Measurements from ENCODE around the gene NEK6. TPM values are rescaled to one million over a fixed set of nuclear protein-coding genes. Genes with fewer than 3 reads are reported as not detected.

The NEK6 gene
- total RNA-seq, 1 donor from 2014 or later = 24.9 TPM

- DNase-seq (ENCODE audit: low spot score) = no peak
These were observed 21.9 kb downstream of the NEK6 start for GRCh38 chr9:124279531-124280175.

GRCh38 chr9:124280176-124280691, 22.5 kb downstream of the NEK6 start:
- DNase-seq (ENCODE audit: low spot score) = peak; percentile 71

DNA sequence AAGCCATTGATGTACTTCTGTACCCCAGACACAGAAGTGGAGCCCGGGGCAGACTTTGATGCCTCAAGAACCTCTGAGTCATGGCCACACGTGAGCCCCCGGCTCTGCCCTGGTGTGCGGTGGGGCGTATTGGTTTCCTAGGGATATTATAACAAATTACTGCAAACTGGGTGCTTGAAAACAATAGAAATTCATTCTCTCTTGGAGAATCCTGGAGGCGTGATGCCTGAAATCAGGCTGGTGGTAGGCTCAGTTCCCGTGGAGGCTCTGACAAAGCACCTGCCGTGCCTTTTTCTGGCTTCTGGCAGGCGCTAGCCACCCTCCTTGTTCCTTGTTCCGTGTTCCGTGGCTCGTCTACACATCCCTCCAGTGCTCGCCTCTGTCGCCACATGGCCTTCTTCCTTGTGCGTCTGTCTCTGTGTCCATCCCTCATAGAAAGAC, 24.2 kb downstream of the NEK6 start:
- no peak for DNase-seq (ENCODE audit: low spot score)

DNA sequence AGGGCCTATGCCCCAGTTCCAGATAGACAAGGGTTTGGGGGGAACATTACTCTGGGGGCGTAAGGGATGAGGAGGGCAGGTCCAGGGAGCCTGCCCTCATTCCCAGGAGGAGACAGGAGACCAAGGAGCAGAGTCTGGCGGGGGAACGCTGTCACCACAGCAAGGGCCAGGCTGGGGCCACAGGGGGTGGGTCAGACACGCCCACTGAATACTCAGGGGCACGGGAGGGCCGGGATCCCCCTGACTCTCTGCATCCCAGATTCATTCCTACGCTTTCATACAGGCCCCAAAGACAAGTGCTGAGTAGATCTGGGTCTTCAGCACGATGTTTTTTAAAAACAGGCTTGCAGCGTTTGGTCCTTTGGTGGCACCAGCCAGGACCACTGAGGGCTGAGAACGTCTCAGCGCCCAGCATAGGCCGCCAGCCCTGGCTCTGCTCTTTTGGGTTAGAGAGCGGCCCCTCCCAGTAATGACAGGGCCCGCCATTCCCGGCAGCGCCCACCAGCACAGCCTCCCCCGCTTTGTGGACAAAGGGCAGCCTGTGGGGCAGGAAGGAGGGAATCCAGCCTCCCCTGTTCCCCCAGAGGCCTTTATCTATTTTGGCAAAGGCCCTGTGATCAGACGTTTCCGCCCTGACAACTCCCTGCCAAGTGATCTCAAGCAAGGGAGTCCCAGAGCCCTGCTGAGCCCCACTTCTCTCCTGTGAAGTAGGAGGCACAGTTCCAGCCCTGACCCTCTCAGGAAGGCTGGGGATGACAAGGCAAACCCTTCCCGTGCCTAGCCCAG, 24.9 kb downstream of the NEK6 start:
- peak; percentile 77 for DNase-seq (ENCODE audit: low spot score)

- DNase-seq (ENCODE audit: low spot score) = no peak
These were observed 25.6 kb downstream of the NEK6 start for GRCh38 chr9:124283228-124283814.

- DNase-seq (ENCODE audit: low spot score) = no peak
These were observed 26.6 kb downstream of the NEK6 start for GRCh38 chr9:124284237-124284831.

GRCh38 chr9:124284940-124285441, 27.2 kb downstream of the NEK6 start:
- no peak for DNase-seq (ENCODE audit: low spot score)

GRCh38 chr9:124285490-124285889, 27.7 kb downstream of the NEK6 start:
- DNase-seq (ENCODE audit: low spot score) = no peak

DNA sequence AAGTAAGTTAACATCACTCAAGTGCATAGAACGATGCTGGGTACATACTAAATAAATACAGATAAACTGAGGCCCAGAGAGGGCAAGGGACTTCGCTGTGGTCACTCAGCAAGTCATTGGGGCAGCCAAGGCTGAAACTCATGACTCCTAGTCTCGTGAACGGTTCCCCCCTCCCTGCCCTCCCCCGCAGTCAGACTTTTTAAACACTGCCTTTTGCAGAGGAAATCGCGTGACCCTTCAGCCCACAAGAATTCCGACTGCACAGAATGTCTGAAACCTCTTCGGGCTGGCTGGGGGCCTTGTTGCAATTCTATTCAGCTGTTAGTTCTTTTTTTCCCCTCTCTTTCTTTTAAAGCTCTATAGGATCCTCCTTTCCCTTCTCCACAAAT, 28.1 kb downstream of the NEK6 start:
- peak; percentile 82 for DNase-seq (ENCODE audit: low spot score)

- DNase-seq (ENCODE audit: low spot score) = no peak
These were observed 28.7 kb downstream of the NEK6 start for GRCh38 chr9:124286292-124286931.

DNA sequence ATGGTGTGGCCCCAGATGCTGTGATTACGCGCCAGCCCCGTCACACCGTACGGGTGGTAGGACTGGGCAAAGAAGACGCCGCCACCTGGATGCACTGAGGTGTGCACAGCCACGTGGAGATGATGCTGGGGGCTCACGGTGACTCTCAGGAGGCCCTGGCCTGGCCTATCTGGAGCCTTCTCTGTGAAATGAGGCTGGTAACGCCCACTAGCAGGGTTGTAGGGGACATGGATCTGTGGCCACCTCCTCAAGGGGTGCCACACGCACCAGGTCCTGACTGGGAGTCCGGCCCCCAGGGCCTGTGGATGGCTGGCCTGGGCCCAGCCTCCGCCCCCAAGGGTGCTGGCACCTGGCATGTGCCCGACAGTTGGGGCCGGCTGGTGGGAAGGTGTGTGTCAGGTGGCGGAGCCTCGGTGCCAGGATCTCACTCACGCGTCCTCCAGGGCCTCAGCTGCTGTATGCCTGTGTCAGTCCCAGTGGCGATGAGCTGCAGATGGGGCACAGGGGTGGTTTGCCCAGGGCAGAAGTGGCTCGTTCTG, 32.4 kb downstream of the NEK6 start:
- DNase-seq (ENCODE audit: low spot score) = no peak

- DNase-seq (ENCODE audit: low spot score) = no peak
These were observed 33.2 kb downstream of the NEK6 start for GRCh38 chr9:124290743-124291554.

DNA sequence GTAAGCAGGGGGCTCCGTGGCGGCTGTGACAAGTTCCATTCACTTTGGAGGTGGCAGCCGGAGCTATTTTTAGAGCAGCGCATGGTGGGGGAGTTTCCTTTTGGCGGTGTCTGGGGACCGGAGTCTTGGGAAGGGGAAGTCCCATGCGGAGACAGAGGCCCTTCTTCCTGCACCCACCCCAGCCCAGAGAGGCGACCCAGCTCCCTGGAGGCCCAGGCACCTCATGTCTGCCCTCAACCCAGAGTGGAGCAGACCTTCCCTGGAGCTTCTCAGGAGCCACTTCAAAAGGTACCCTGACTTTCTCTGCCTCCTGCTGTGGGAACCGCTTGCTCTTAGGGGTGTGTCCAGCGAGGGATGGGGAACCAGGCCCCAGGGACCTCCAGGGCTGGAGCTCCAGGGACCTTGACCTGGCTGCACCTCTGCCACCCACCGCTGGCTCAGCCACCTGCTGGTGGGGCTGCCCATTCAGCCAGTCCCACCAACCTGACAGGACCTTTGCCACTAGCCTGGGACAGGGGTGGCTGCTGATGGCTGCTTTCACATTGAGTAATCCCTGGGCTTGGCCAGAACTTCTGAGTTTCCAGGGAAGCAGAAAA, 34.1 kb downstream of the NEK6 start:
- DNase-seq (ENCODE audit: low spot score) = no peak

DNA sequence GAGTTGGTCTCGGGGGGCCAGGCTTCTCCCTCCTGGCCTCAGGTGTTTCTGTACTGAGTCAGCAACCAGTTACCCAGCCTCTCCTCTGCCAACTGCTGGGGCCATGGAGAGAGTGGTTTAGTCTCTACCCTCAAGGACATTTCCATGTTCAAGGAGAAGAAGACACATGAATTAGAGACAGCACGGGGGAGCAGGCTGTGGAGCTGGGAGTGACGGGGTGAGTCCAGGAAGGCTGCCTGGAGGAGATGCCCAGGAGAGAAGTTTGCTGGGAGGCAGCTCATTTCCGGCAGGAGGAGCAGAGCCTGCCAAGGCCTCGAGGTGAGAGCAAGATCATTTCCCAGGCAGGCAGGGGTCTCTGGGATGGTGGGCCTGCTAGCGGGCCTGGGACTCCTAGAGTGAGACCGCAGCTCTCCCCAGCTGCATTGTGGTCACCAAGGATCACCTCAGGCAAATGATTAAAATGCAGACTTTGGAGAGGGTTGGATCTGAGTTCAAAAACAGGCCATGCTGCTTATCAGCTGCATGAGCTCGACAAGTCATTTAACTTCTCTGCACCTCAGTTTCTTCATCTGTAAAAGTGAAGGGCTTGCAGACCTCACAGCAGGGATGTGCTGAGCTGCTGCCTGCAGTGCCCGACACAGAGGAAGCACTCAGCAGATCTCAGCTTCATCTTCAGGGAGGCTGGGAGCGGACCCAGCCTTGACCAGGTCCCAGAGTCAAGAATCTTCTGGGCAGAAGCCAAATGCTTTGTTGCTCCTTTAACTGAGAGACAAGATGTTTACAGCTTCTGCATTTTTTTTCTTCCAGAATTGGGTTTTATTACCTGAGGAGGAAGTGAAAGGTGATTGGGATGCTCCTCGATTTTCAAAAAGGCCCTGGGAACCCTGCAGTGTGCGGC, 35.2 kb downstream of the NEK6 start:
- DNase-seq (ENCODE audit: low spot score) = no peak

- no peak for DNase-seq (ENCODE audit: low spot score)
These were observed 36.2 kb downstream of the NEK6 start for GRCh38 chr9:124293718-124294506.

- no peak for DNase-seq (ENCODE audit: low spot score)
These were observed 37.5 kb downstream of the NEK6 start for GRCh38 chr9:124295159-124295794.

- DNase-seq (ENCODE audit: low spot score) = no peak
These were observed 38.3 kb downstream of the NEK6 start for GRCh38 chr9:124296094-124296493.

Data from ureter (tissue), 1 donor.